H1 (cell line): ENCODE results near the gene CA9. TPM values are rescaled to one million over a fixed set of nuclear protein-coding genes. Genes with fewer than 3 reads are reported as not detected.

Experiments
- BACH1 ChIP-seq: IDR thresholded peaks from 2 replicates; pipeline ENCODE4 v1.6.1; 2012; ENCODE audit warnings: low read length, improper control_type of control experiment
- SP1 ChIP-seq: IDR thresholded peaks from 2 replicates; pipeline ENCODE4 v1.6.1; 2011; ENCODE audit warnings: low read depth, low read length
- polyA plus RNA-seq, 7 experiments: library from polyadenylated mRNA; depleted of rRNA in 3 of 7; stranded (reverse) in 5 of 7; unstranded in 2 of 7; fragments of >200 nt in 5 of 7; fragments of 200-250 nt in 2 of 7; gene quantifications; 1 replicate in 5 of 7; 2 replicates in 1 of 7; 4 replicates in 1 of 7; pipeline versions ENCODE4 v1.2.1 to v1.2.3, GENCODE V29; 2011 to 2013; ENCODE audit warnings: missing spikeins in 2 of 7, mixed read lengths in 2 of 7
- total RNA-seq: library from RNA; stranded (reverse); fragmentation: NEBNext Ultra II Directional; extraction: Animal tissue kit (Norgen Biotek cat#: 25700); gene quantifications from 2 replicates; pipeline ENCODE4 v1.2.1, GENCODE V29; 2021
- TF ChIP-seq, protein P1 (sequence below): IDR thresholded peaks from 2 replicates; pipeline ENCODE4 v1.6.1; 2011; ENCODE audit warnings: low read depth, mild to moderate bottlenecking, low read length; ENCODE audit not compliant: insufficient read depth

CA9 gene
- total and polyA plus RNA-seq, 2 of the 8 experiments (the other 6 are each of a cell fraction or from before 2014, with no cell fraction given): 1.3 to 1.8 TPM

GRCh38 chr9:35698231-35698630 lies 24.5 kb downstream of the CA9 start (continued):
- TF ChIP-seq, protein P1, sequence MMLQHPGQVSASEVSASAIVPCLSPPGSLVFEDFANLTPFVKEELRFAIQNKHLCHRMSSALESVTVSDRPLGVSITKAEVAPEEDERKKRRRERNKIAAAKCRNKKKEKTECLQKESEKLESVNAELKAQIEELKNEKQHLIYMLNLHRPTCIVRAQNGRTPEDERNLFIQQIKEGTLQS: no peak
- TF ChIP-seq SP1 (no peak), BACH1 (no peak)
